ENCODE measurements around the gene OAS2.

OAS2 gene

GRCh38 chr12:113019025-113019424 is 40.7 kb downstream of the OAS2 start:
- peak in 1 of 56 donors; percentile 1 for DNase-seq

DNA sequence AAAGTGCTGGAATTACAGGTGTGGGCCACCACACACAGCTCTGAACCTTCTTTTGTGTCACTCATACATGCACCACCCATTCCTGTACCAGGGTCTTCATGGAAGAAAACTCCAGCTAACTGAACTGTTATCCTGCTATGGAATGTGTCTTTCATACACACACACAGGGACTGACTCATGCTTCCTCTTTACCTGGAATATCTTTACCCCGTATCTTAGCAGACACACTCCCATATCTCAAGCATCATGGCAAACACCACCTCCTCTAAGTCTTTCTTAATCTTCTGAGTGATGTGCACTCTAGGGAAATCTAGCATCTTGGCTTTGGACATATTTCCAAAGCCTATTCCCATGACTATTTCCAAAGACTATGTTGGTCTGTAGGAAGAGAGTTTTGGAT is 43.2 kb downstream of the OAS2 start:
- DNase-seq, result no peak

- DNase-seq, result no peak
These were observed 44.4 kb downstream of the OAS2 start for GRCh38 chr12:113022563-113023297.

- no peak for DNase-seq
These were observed 49.4 kb downstream of the OAS2 start for GRCh38 chr12:113027726-113028125.

DNA sequence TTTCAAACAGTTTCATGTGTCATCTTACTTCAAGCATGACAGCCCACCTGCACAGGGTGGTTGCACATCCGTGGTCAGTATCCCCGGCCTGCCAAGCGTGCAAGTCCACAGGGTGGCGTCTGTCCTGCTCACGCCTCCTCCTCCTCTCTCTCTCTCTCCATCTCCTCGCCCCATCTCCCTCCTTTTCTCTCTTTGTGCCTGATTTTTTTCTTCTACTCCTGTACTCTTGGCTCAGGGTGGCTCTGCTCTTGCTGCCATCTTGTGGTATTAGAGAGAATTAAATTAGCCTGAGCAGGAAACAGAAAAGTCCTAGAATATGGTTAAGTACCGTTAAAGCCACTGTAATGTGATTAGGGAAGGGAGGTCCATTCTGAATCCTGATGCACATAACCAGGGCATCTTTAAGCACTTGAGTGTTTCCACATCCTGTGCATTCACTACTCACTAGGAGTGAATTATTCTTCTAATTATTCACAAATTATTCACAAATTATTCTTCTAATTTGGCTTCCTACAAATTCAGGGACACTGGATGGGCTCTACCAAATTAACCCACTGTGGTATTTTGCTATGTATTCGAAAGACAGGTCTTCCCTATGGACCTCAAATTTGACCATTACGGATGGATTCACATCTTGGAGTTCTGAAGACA is 52.7 kb downstream of the OAS2 start:
- peak in 24 of 56 donors; percentile 2 to 50 (median 15) for DNase-seq

- no peak for DNase-seq
These were observed 61.7 kb downstream of the OAS2 start for GRCh38 chr12:113039911-113040445.

GRCh38 chr12:113040722-113041171 is 62.4 kb downstream of the OAS2 start:
- no peak for DNase-seq

- no peak for DNase-seq
These were observed 63.2 kb downstream of the OAS2 start for GRCh38 chr12:113041560-113041959.

DNA sequence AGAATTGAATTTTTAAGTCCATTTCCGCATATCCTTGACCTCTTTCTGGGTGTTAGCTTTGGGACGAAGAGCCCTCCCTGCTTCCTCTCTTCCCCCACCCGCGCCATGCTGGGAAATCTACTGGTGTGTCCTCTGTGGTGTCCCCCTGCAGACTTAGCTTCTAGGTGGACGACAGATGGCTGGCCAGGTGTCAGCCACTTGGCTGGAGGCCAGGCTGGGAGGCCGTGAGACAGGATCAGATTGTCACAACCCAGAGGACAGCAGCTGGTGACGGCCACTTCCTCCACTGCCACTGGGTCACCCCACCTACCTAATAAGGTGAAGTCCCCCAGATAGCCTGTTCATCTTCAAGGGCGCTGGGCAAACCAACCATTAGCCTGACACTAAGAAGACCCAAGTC is 64.9 kb downstream of the OAS2 start:
- no peak for DNase-seq

DNA sequence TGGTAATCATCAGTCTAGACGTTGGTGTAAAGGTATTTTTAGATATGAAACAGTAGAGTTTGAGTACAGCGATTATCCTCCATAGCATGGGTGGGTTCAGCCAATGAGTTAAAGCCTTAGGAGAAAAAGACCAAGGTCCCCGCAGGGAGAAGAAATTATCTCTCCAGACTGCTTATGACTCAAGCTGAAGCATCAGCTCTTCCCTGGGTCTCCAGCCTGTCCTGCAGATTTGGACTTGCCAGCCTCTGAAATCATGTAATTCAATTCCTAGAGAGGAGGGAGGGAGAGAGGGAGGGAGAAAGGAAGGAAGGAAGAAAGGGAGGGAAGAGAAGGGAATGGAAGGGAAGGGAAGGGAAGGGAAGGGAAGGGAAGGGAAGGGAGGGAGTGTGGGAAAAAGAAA is 66.2 kb downstream of the OAS2 start:
- DNase-seq, result no peak

DNA sequence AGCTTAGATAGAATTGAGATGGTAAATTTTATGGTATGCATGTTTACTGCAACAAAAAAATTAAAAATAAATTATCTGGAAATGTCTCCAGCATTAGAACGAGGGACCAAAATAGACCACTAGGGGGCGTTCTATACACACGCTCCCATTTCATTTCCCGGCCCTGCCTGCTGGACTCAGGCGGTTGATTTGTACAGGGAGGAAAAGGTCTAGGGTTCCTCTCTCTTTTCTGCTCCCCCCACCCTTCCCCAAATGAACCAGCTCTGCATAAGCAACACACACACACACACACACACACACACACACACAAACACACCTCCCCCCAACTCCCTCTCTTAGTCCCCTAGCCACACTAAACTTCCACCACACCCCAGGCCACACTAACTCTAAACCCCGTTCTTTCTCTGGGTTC is 70.4 kb downstream of the OAS2 start:
- peak in 36 of 56 donors; percentile 6 to 82 (median 35) for DNase-seq

GRCh38 chr12:113049976-113050742 is 71.8 kb downstream of the OAS2 start:
- DNase-seq, result no peak

GRCh38 chr12:113050795-113051194 is 72.5 kb downstream of the OAS2 start:
- DNase-seq, result no peak

GRCh38 chr12:113051759-113052158 is 73.4 kb downstream of the OAS2 start:
- DNase-seq, result no peak

- DNase-seq, result no peak
These were observed 74.0 kb downstream of the OAS2 start for GRCh38 chr12:113052326-113052725.

GRCh38 chr12:113054948-113055486 is 76.7 kb downstream of the OAS2 start:
- DNase-seq, result no peak

DNA sequence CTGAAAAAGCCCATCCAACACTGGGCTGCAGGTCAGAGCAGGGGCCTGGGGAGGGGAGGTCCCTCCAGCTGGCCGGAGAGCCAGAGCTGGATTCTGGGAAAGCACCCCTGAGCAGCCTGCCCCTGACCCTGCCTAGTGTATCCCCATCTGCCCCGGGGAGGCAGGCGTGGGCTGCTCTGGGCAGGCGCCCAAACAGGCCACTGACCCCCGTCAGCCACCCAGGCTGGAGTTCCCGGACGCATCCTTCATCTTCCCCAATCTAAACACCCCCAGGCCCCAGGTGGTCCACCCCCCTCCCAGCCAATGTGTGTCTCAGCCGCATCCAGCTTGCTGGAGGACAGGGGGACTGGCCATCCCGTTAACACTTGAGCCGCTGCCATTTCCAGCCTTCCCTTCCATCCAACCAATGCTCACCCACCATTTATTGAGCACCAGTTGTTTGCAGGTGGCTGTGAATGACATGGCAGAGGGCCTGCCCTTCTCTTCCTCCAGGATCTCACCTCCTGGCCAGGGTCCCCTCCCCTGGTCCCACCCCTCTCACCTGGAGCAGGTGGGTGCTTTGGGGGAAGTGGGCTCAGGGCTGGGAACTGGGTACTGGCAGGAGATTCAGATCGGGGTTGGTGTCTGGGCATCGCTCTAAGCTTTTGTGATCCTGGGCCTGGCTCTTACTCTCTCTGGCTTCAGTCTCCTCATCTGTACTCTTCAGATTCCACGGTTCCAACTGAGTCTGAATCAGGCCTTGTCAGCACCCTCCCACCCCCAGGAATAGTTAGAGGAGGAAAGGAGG is 77.5 kb downstream of the OAS2 start:
- no peak for DNase-seq

GRCh38 chr12:113056381-113056630 is 78.0 kb downstream of the OAS2 start:
- DNase-seq, result no peak

GRCh38 chr12:113056631-113057488 is 78.5 kb downstream of the OAS2 start, which contains the start of gene DTX1:
DTX1 (plus strand) TSS chr12:113056730; CDS start chr12:113058193, 1,463 bp downstream.
- DNase-seq, result peak in 33 of 56 donors; percentile 6 to 61 (median 34)
